GM12878 (cell line): ENCODE measurements around the gene TCEAL9. TPM values are rescaled to one million over a fixed set of nuclear protein-coding genes. Genes with fewer than 3 reads are reported as not detected.
A peak's percentile ranks its signal among the peaks of the same experiment; 100 is the strongest.

Source experiments
- ATAC-seq: fragments of 200-7000 bp; cut with Tn5 transposase; 3 replicates; pipeline ENCODE4 v1.9.1; 2020; ENCODE audit warnings: mild to moderate bottlenecking, moderate library complexity
- BruUV-seq: library from RNA; stranded (reverse); fragments of 400-500 nt; replicated peaks from 2 replicates; lab custom pipeline; 2021; lab: Mats Ljungman, UMichigan
- CTCF ChIA-PET: fragments of 300-600 bp; sonication (Branson Sonifier 250); formaldehyde crosslinking; extraction: SDS; loops from one replicate; lab custom pipeline; 2021; ENCODE audit warnings: inconsistent platforms; lab: Yijun Ruan, JAX
- POLR2A ChIA-PET: fragments of 350-600 bp; formaldehyde crosslinking; extraction: SDS; loops from one replicate; lab custom pipeline; 2021; ENCODE audit warnings: inconsistent platforms; lab: Charles Lee
- RAD21 ChIA-PET: fragments of 300-600 bp; sonication (Branson Sonifier 250); formaldehyde crosslinking; loops from one replicate; lab custom pipeline; 2023; ENCODE audit warnings: antibody characterized with exemption; ENCODE audit not compliant: unreplicated experiment; lab: Charles Lee
- SMC1A ChIA-PET: fragments of 300-600 bp; sonication (Branson Sonifier 250); formaldehyde crosslinking; loops from one replicate; lab custom pipeline; 2023; ENCODE audit not compliant: unreplicated experiment, uncharacterized antibody; lab: Charles Lee
- DNase-seq: peaks from one replicate; pipeline ENCODE4 v3.0.0-alpha.2; 2011; ENCODE audit warnings: low read depth, low spot score
- FAIRE-seq: peaks from 3 replicates; lab custom pipeline; 2011; peaks lifted over from hg19 to GRCh38; lab: Jason Lieb, UNC
- H2AFZ ChIP-seq: 2 replicates; pipeline ENCODE4 v1.6.0; 2011; ENCODE audit warnings: low read depth, low read length, control low read depth; ENCODE audit not compliant: control insufficient read depth
- H3K27ac ChIP-seq: 2 replicates; pipeline ENCODE4 v1.5.1; 2011; ENCODE audit warnings: control low read depth; ENCODE audit not compliant: control insufficient read depth, insufficient read depth
- H3K27me3 ChIP-seq, 2 experiments: replicated peaks in 1 of 2; 2 replicates each; pipeline versions ENCODE4 v1.6.0 to v1.6.1; 2011; ENCODE audit warnings: low read length in 1 of 2; ENCODE audit not compliant: control insufficient read depth in 2 of 2, insufficient read depth in 2 of 2
- H3K36me3 ChIP-seq, 2 experiments: 2 replicates each; pipeline ENCODE4 v1.5.1; 2011; ENCODE audit warnings: low read length in 1 of 2; ENCODE audit not compliant: control insufficient read depth in 2 of 2, insufficient read depth in 2 of 2
- H3K4me1 ChIP-seq: 2 replicates; pipeline ENCODE4 v1.6.1; 2011; ENCODE audit warnings: mild to moderate bottlenecking, low read length, moderate library complexity, mixed read lengths; ENCODE audit not compliant: control insufficient read depth, insufficient read depth
- H3K4me2 ChIP-seq: 2 replicates; pipeline ENCODE4 v1.6.0; 2011; ENCODE audit warnings: control low read depth; ENCODE audit not compliant: control insufficient read depth, insufficient read depth
- H3K4me3 ChIP-seq: fragments of 200-600 bp; sonication (generic); 2 replicates; pipeline ENCODE4 v1.5.1; 2016
- H3K79me2 ChIP-seq: 2 replicates; pipeline ENCODE4 v1.6.0; 2011; ENCODE audit warnings: low read length; ENCODE audit not compliant: control insufficient read depth, insufficient read depth
- H3K9ac ChIP-seq: 2 replicates; pipeline ENCODE4 v1.8.0; 2011; ENCODE audit warnings: low read length, control low read depth, mixed read lengths; ENCODE audit not compliant: control insufficient read depth, insufficient read depth
- H3K9me3 ChIP-seq: replicated peaks from 3 replicates; pipeline ENCODE4 v1.5.1; 2011; ENCODE audit warnings: mild to moderate bottlenecking, low read length; ENCODE audit not compliant: control insufficient read depth, insufficient read depth
- H4K20me1 ChIP-seq: 2 replicates; pipeline ENCODE4 v1.6.0; 2011; ENCODE audit not compliant: control insufficient read depth, insufficient read depth
- CHD1 ChIP-seq: IDR thresholded peaks from 2 replicates; pipeline ENCODE4 v1.6.1; 2012; ENCODE audit warnings: low read depth, low read length, improper control_type of control experiment
- CREM ChIP-seq: IDR thresholded peaks from 2 replicates; pipeline ENCODE4 v1.6.1; 2014; ENCODE audit warnings: antibody characterized with exemption, low read depth
- JUND ChIP-seq: IDR thresholded peaks from 2 replicates; pipeline ENCODE4 v1.6.1; 2012; ENCODE audit warnings: low read depth, mild to moderate bottlenecking, low read length, improper control_type of control experiment, moderate library complexity
- KDM1A ChIP-seq: fragments of 200-600 bp; sonication (generic); IDR thresholded peaks from 2 replicates; pipeline ENCODE4 v1.6.1; 2016; ENCODE audit warnings: borderline replicate concordance
- MYC ChIP-seq: IDR thresholded peaks from 2 replicates; pipeline ENCODE4 v1.6.1; 2011; ENCODE audit warnings: mild to moderate bottlenecking, low read length, moderate library complexity, inconsistent platforms; ENCODE audit not compliant: insufficient read depth, insufficient replicate concordance, insufficient read length, severe bottlenecking
- NFXL1 ChIP-seq: fragments of 450-650 bp; IDR thresholded peaks from 2 replicates; pipeline ENCODE4 v1.6.1; 2017; ENCODE audit warnings: antibody characterized with exemption, mild to moderate bottlenecking, borderline replicate concordance
- STAT3 ChIP-seq: IDR thresholded peaks from 2 replicates; pipeline ENCODE4 v1.6.1; 2011; ENCODE audit warnings: low read depth, low read length, improper control_type of control experiment
- ZBED1 ChIP-seq: IDR thresholded peaks from 2 replicates; pipeline ENCODE4 v1.6.1; 2016; ENCODE audit warnings: borderline replicate concordance
- ZZZ3 ChIP-seq: IDR thresholded peaks from 2 replicates; pipeline ENCODE4 v1.6.1; 2011; ENCODE audit warnings: low read depth; ENCODE audit not compliant: control insufficient read depth, insufficient read length
- WGBS: methylation state at CpG from one replicate; pipeline ENCODE4 v1.1.6; 2016; ENCODE audit warnings: low lambda C conversion rate; ENCODE audit not compliant: insufficient replicate concordance, insufficient coverage; ENCODE audit errors: missing lambda C conversion rate; 5-methylcytosine and 5-hydroxymethylcytosine counted together
- in situ Hi-C: fragments of 300-500 bp; cut with MboI; formaldehyde crosslinking; loops from 9 replicates; pipeline ENCODE4 v1.14.3; 2018; ENCODE audit warnings: mixed read lengths
- intact Hi-C: fragments of 100-400 bp; cut with micrococcal nuclease; formaldehyde crosslinking; loops from one replicate; pipeline ENCODE4 v1.14.2; 2022; ENCODE audit not compliant: unreplicated experiment
- polyA plus RNA-seq, 11 experiments: library from polyadenylated mRNA; depleted of rRNA in 4 of 11; unstranded in 6 of 11; stranded (reverse) in 5 of 11; fragments of >200 nt; fragmentation: Nextera tagmentation in 4 of 11; fragmentation: Illumina TruSeq in 1 of 11; extraction: Ambion mirVana in 4 of 11; extraction: Trizol in 1 of 11; gene quantifications; 1 replicate in 1 of 11; 2 replicates in 10 of 11; pipeline versions ENCODE4 v1.2.1 to v1.2.3, GENCODE V29; 2011 to 2016; ENCODE audit warnings: inconsistent platforms in 2 of 11, missing spikeins in 2 of 11, low read depth in 1 of 11
- total RNA-seq, 4 experiments: library from RNA; depleted of rRNA in 3 of 4; stranded (reverse); fragments of >200 nt in 3 of 4; fragmentation: Illumina TruSeq in 1 of 4; extraction: Trizol in 1 of 4; gene quantifications; 2 replicates each; pipeline versions ENCODE4 v1.2.1 to v1.2.3, GENCODE V29; 2013 to 2021
- TF ChIP-seq, protein P1 (sequence below): fragments of 450-650 bp; IDR thresholded peaks from 2 replicates; pipeline ENCODE4 v1.6.1; 2017; ENCODE audit warnings: mild to moderate bottlenecking

TCEAL9 gene
- total and polyA plus RNA-seq, 10 of the 15 experiments (the other 5 are each of a cell fraction or from before 2014, with no cell fraction given): 0.39 to 2.5 (median 0.90) TPM

- CTCF ChIA-PET: no interaction called here
- in situ Hi-C loops (no loop called here), intact Hi-C loops (no loop called here)
- Histone ChIP-seq H3K4me3 (peak overlapping the region; percentile 62; the same call in 1 of the 2 replicates), H2AFZ (peak overlapping the region; percentile 79), H3K4me2 (peak overlapping the region; percentile 41), H3K9me3 (no peaks in the 10 kb centered on the region), H3K9ac (peak overlapping the region; percentile 53; the same call in 1 of the 2 replicates), H3K27ac (no peak overlapping the region), H3K36me3 (no peaks in the 10 kb centered on the region), H3K27me3 (no peaks in the 10 kb centered on the region), H4K20me1 (no peaks in the 10 kb centered on the region), H3K79me2 (no peaks in the 10 kb centered on the region), H3K4me1 (no peaks in the 10 kb centered on the region)
- POLR2A ChIA-PET: no interaction called here
- TF ChIP-seq NFXL1 (no peak), JUND (no peak), CHD1 (no peak), MYC (no peak), ZBED1 (no peak), ZZZ3 (no peak), KDM1A (no peak), CREM (no peak), STAT3 (no peak)
- TF ChIP-seq, protein P1, sequence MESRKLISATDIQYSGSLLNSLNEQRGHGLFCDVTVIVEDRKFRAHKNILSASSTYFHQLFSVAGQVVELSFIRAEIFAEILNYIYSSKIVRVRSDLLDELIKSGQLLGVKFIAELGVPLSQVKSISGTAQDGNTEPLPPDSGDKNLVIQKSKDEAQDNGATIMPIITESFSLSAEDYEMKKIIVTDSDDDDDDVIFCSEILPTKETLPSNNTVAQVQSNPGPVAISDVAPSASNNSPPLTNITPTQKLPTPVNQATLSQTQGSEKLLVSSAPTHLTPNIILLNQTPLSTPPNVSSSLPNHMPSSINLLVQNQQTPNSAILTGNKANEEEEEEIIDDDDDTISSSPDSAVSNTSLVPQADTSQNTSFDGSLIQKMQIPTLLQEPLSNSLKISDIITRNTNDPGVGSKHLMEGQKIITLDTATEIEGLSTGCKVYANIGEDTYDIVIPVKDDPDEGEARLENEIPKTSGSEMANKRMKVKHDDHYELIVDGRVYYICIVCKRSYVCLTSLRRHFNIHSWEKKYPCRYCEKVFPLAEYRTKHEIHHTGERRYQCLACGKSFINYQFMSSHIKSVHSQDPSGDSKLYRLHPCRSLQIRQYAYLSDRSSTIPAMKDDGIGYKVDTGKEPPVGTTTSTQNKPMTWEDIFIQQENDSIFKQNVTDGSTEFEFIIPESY: no peak
- ATAC-seq: peak; percentile 60
- no peak for DNase-seq
- RAD21 ChIA-PET: no interaction called here
- FAIRE-seq: no peak
- 1% methylated on average over 7 of the region's 7 CpGs for WGBS
- SMC1A ChIA-PET: no interaction called here
- TSS peak; percentile 96 for BruUV-seq
These were observed 48.7 kb downstream of the TCEAL9 start for GRCh38 chrX:103405009-103405333.
